Osteocyte (in vitro differentiated cells): ENCODE measurements around the gene SEMA4D. TPM values are rescaled to one million over a fixed set of nuclear protein-coding genes. Genes with fewer than 3 reads are reported as not detected.

Source experiments
- DNase-seq: peaks from one replicate; pipeline ENCODE4 v3.0.0; 2021; ENCODE audit warnings: mixed read lengths; ENCODE audit not compliant: unreplicated experiment; ENCODE audit errors: extremely low spot score
- H3K27ac Mint-ChIP-seq: one replicate; pipeline ENCODE4 v1.8.0; 2021; ENCODE audit warnings: mild to moderate bottlenecking, mixed read lengths; ENCODE audit not compliant: unreplicated experiment
- H3K27me3 Mint-ChIP-seq: one replicate; pipeline ENCODE4 v1.8.0; 2021; ENCODE audit warnings: mixed read lengths; ENCODE audit not compliant: unreplicated experiment
- H3K36me3 Mint-ChIP-seq: one replicate; pipeline ENCODE4 v1.8.0; 2021; ENCODE audit warnings: mixed read lengths; ENCODE audit not compliant: unreplicated experiment
- H3K4me1 Mint-ChIP-seq: one replicate; pipeline ENCODE4 v1.8.0; 2021; ENCODE audit warnings: mixed read lengths; ENCODE audit not compliant: unreplicated experiment
- H3K4me3 Mint-ChIP-seq: one replicate; pipeline ENCODE4 v1.8.0; 2021; ENCODE audit warnings: mild to moderate bottlenecking, moderate library complexity, mixed read lengths; ENCODE audit not compliant: unreplicated experiment
- H3K9me3 Mint-ChIP-seq: one replicate; pipeline ENCODE4 v1.8.0; 2021; ENCODE audit warnings: mixed read lengths; ENCODE audit not compliant: unreplicated experiment
- CTCF ChIP-seq: fragments of 200-600 bp; sonication (generic); IDR thresholded peaks from 2 replicates; pipeline ENCODE4 v1.5.0; 2021; ENCODE audit warnings: antibody characterized with exemption, mild to moderate bottlenecking, moderate library complexity
- total RNA-seq: library from RNA; stranded (reverse); gene quantifications from 2 replicates; pipeline ENCODE4 v1.2.1, GENCODE V29; 2021

Gene SEMA4D
- total RNA-seq, 1 donor from 2014 or later, result 2.0 TPM

GRCh38 chr9:89395931-89396710, 101.8 kb downstream of the SEMA4D start:
- no peaks in the 10 kb centered on the region for H3K36me3 Mint-ChIP-seq
- no peak overlapping the region for H3K4me3 Mint-ChIP-seq
- no peak overlapping the region for H3K27ac Mint-ChIP-seq
- no peak for DNase-seq
- no peak for TF ChIP-seq CTCF
- no peaks in the 10 kb centered on the region for H3K4me1 Mint-ChIP-seq
- no peaks in the 10 kb centered on the region for H3K27me3 Mint-ChIP-seq
- no peaks in the 10 kb centered on the region for H3K9me3 Mint-ChIP-seq

- no peak overlapping the region for H3K4me3 Mint-ChIP-seq
- no peaks in the 10 kb centered on the region for H3K36me3 Mint-ChIP-seq
- H3K4me1 Mint-ChIP-seq, result no peaks in the 10 kb centered on the region
- DNase-seq, result no peak
- no peak overlapping the region for H3K27ac Mint-ChIP-seq
- no peak for TF ChIP-seq CTCF
- no peaks in the 10 kb centered on the region for H3K27me3 Mint-ChIP-seq
- no peaks in the 10 kb centered on the region for H3K9me3 Mint-ChIP-seq
Observed at GRCh38 chr9:89394412-89394811, 103.5 kb downstream of the SEMA4D start.

- DNase-seq, result no peak
- H3K9me3 Mint-ChIP-seq, result no peaks in the 10 kb centered on the region
- H3K4me1 Mint-ChIP-seq, result no peaks in the 10 kb centered on the region
- no peak for TF ChIP-seq CTCF
- H3K27ac Mint-ChIP-seq, result no peak overlapping the region
- H3K36me3 Mint-ChIP-seq, result no peaks in the 10 kb centered on the region
- no peaks in the 10 kb centered on the region for H3K27me3 Mint-ChIP-seq
- no peak overlapping the region for H3K4me3 Mint-ChIP-seq
Observed at GRCh38 chr9:89391585-89391984, 106.3 kb downstream of the SEMA4D start.

DNA sequence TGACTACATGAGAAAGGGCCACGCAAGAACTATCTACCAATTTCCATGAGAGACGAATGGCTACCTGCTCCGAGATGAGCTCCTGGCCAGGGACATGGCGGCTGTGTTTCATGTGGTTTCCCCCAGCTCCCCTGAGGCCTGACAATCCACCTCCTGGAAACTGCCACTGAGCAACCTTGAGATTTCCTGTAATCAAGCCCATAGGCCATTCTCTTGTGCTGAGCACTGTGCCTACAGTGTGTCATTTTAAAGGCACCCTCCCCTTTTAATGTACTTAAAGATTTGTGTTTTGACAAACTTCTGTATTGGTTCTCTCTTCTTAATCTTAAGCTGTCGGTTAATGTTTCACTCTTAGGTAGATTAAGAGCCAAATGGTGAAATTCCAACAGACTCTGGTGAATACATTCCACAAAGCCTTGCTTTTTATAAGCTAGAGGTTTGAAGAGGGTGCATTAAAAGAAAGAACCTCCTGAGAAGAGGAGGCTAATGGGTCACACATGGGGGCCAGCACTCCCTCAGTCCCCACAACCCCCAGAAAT, 107.3 kb downstream of the SEMA4D start:
- Mint-ChIP-seq H3K9me3 (no peaks in the 10 kb centered on the region), H3K36me3 (peaks cover 5% of the 10 kb centered on the region), H3K27me3 (no peaks in the 10 kb centered on the region), H3K27ac (no peak overlapping the region), H3K4me1 (no peaks in the 10 kb centered on the region), H3K4me3 (no peak overlapping the region)
- no peak for DNase-seq
- TF ChIP-seq CTCF, result no peak

- Mint-ChIP-seq H3K36me3 (peaks cover 5% of the 10 kb centered on the region), H3K9me3 (no peaks in the 10 kb centered on the region), H3K4me3 (no peak overlapping the region), H3K4me1 (no peaks in the 10 kb centered on the region), H3K27me3 (no peaks in the 10 kb centered on the region), H3K27ac (no peak overlapping the region)
- no peak for TF ChIP-seq CTCF
- no peak for DNase-seq
Observed at GRCh38 chr9:89390068-89390555, 107.8 kb downstream of the SEMA4D start.
